Liver (tissue), 3 donors: ENCODE measurements around the gene VEGFB.

Source experiments
- ATF3 ChIP-seq: IDR thresholded peaks from 2 replicates; pipeline ENCODE4 v1.6.1; 2016; ENCODE audit warnings: antibody characterized with exemption
- GABPA ChIP-seq, 2 donors: IDR thresholded peaks in 1 of 2; conservative IDR thresholded peaks in 1 of 2; 2 replicates each; pipeline ENCODE4 v1.6.1; 2016; ENCODE audit warnings: antibody characterized with exemption in 2 of 2, mild to moderate bottlenecking in 1 of 2, moderate library complexity in 1 of 2
- JUND ChIP-seq, 2 donors: IDR thresholded peaks; 2 replicates each; pipeline ENCODE4 v1.6.1; 2016; ENCODE audit warnings: antibody characterized with exemption in 2 of 2
- RAD21 ChIP-seq, 2 donors: IDR thresholded peaks; 2 replicates each; pipeline ENCODE4 v1.6.1; 2016; ENCODE audit warnings: antibody characterized with exemption in 2 of 2, mild to moderate bottlenecking in 2 of 2
- TAF1 ChIP-seq: conservative IDR thresholded peaks from 2 replicates; pipeline ENCODE4 v1.6.1; 2016; ENCODE audit warnings: antibody characterized with exemption, mild to moderate bottlenecking
- YY1 ChIP-seq: IDR thresholded peaks from 2 replicates; pipeline ENCODE4 v1.6.1; 2016; ENCODE audit warnings: antibody characterized with exemption, mild to moderate bottlenecking
- TF ChIP-seq, protein P1 (sequence below): fragments of 150-350 bp; IDR thresholded peaks from 2 replicates; pipeline ENCODE4 v1.5.1; 2017; ENCODE audit warnings: improper control_type of control experiment, low read depth, low read length; ENCODE audit not compliant: missing input control
- TF ChIP-seq, protein P2 (sequence below): IDR thresholded peaks from 2 replicates; pipeline ENCODE4 v1.6.1; 2016; ENCODE audit warnings: antibody characterized with exemption
- donor health status: healthy.
- donor health status: healthy.

DNA sequence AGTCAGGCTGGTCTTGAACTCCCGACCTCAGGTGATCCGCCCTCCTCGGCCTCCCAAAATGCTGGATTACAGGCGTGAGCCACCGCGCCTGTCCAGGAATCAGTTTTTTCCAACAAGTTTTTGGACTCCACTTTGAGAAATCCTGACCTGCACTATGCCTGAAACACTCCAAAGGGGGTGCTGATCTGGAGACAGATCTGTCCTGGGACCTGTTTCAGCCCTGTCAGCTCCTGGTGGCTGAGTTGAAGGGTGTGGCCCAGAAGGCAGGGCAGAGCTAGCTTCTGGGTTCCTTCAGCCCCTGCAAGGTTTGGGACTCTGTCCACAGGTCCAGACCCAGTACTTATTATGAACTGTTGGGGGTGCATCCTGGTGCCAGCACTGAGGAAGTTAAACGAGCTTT lies 2.8 kb upstream of the VEGFB start:
- TF ChIP-seq TAF1 (no peak), ATF3 (no peak), GABPA (IDR thresholded peaks at IDR 0.05 in 1 of 2, conservative IDR thresholded peaks at IDR 0.05 in 1 of 2) (no peak), YY1 (no peak), JUND (IDR thresholded peaks at IDR 0.05) (no peak), RAD21 (IDR thresholded peaks at IDR 0.05) (no peak)
- TF ChIP-seq, protein P1, sequence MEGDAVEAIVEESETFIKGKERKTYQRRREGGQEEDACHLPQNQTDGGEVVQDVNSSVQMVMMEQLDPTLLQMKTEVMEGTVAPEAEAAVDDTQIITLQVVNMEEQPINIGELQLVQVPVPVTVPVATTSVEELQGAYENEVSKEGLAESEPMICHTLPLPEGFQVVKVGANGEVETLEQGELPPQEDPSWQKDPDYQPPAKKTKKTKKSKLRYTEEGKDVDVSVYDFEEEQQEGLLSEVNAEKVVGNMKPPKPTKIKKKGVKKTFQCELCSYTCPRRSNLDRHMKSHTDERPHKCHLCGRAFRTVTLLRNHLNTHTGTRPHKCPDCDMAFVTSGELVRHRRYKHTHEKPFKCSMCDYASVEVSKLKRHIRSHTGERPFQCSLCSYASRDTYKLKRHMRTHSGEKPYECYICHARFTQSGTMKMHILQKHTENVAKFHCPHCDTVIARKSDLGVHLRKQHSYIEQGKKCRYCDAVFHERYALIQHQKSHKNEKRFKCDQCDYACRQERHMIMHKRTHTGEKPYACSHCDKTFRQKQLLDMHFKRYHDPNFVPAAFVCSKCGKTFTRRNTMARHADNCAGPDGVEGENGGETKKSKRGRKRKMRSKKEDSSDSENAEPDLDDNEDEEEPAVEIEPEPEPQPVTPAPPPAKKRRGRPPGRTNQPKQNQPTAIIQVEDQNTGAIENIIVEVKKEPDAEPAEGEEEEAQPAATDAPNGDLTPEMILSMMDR: no peak
- TF ChIP-seq, protein P2, sequence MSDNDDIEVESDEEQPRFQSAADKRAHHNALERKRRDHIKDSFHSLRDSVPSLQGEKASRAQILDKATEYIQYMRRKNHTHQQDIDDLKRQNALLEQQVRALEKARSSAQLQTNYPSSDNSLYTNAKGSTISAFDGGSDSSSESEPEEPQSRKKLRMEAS: no peak
